TTC549 (cell line): ENCODE data around the gene TMEM163.
"Not testable (repeated sequence)": the region's sequence is repeated elsewhere in the genome, so short reads cannot be mapped to it uniquely, and the experiment has no call there.

Experiments used
- FAIRE-seq: peaks from 2 replicates; lab custom pipeline; 2012; peaks lifted over from hg19 to GRCh38; lab: Jason Lieb, UNC

The TMEM163 gene

DNA sequence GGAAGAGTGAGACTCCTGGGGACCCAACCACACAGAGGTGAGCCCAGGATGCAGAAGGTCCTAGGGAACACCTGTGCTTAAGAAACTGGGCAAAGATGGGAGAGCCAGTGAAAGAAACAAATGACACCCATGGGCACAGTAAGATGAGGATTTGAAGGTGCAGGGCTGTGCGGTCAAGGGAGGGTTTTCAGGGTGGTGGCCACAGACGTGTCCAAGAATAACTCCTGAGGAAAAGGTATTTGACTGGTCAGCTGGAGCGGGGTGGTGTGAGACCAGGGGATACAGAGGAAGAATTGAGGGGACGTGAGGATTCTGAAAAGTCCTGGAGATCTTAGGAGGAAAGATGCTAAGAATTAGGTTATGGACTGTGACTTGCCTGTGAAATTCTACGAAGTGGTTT, 142.9 kb downstream of the TMEM163 start:
- FAIRE-seq, result no peak

- FAIRE-seq, result no peak
Measured at GRCh38 chr2:134574611-134575330, 144.0 kb downstream of the TMEM163 start.

DNA sequence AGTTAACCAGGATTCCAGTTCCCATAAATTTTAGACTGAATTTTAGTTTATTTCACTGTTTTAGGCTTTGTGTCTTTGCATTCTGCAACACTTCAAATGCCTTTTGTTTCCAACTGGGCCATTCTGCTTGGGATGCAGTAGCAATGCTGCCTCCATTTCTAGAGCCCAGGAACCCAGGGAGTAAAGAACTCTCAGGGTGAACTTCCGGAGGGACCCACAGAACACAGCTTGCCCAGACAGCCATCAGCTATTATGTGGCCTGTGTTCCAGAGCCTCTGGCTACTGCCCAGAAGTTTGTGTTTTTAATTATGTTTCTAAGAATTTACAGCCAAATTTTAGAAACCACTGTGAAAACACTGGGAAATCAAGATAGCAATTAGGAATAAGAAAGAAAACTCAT, 145.1 kb downstream of the TMEM163 start:
- FAIRE-seq, result no peak

DNA sequence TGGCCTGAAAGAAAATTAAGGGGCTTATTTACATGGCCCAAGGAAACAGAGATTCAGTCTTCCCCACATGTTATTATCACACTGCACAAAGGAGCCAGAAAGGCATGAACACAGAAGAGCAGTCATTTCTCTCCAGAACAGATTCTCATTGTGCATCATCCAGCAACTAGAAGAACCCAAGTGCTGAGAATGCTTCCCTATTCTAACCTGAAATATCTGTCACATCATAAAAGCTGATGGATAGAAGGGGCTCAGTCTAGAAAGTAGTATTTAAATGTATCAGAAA, 145.8 kb downstream of the TMEM163 start:
- no peak for FAIRE-seq

DNA sequence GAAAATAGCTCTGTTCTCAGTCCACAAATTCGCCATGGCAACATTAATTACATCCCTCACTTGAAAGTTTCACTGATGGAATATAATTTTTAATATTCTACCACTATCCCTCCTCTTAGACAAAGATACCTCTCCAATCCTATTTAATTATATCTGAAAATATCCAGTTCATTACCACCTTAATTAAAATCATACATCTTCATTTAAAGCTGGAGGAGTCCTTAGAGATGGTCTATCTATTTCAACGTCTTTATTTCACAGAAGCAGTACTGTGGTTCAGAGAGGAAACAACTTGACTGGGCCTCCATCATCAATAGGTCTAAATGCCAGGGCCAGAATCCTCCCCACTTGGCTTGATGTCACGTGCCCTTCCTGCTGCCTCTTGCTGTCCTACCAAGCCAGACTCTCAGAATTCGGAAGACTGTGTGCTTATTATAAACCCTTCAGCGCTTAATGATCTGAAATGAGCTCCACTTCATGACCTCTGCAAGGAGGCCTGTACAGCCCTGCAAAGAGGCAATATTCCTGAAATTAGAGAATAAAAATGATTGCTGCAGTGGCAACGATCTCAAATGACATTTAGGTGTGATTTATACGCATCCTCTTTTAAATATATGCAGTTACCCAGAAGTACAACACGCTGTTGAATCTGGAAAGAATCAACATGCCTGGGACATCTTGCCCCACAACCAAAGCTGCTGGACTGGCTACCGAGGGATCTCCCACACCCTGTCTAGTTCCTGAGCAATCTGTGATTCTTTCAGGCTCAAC, 146.3 kb downstream of the TMEM163 start:
- no peak for FAIRE-seq

DNA sequence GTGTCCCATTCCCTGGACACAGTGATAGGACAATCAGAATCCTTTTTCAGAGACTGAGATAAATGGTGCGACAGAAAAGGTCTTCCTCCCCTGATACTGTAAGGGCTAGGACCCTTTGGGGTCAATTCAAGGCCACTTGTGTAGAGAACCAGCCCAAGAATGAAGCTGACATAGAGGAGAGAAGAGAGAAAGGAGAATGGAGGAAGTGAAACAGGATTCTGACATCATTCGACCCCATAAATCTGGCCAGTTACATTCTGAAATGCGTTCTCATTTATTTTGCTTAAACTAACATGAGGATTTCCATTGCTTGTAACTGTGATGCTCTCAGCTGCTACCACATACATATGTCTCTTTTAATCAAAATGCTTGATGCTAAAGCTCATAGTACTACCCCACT, 148.1 kb downstream of the TMEM163 start:
- FAIRE-seq, result no peak

- FAIRE-seq, result no peak
Measured at GRCh38 chr2:134568413-134568812, 150.4 kb downstream of the TMEM163 start.

DNA sequence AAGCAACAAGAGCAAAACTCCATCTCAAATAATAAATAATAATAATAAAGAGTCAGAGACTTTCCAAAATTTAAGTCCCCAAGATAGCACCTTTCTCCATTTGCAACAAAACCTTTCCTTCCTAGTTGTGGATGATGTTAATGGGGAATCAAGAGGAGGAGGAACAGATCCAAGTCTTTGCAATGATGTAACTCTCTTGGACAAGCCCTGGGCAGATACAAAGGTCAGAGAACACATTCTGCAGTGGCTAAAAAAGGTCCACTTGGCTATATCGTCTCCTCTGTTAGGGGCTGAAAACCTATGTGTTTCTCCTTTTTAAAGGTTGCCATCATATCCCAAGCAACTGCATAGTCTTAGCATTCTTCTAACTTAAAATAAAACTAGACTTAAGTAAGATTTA, 151.1 kb downstream of the TMEM163 start:
- FAIRE-seq, result no peak

GRCh38 chr2:134564955-134565354, 153.8 kb downstream of the TMEM163 start:
- FAIRE-seq, result not testable (repeated sequence)

GRCh38 chr2:134564549-134564948, 154.3 kb downstream of the TMEM163 start:
- no peak for FAIRE-seq

DNA sequence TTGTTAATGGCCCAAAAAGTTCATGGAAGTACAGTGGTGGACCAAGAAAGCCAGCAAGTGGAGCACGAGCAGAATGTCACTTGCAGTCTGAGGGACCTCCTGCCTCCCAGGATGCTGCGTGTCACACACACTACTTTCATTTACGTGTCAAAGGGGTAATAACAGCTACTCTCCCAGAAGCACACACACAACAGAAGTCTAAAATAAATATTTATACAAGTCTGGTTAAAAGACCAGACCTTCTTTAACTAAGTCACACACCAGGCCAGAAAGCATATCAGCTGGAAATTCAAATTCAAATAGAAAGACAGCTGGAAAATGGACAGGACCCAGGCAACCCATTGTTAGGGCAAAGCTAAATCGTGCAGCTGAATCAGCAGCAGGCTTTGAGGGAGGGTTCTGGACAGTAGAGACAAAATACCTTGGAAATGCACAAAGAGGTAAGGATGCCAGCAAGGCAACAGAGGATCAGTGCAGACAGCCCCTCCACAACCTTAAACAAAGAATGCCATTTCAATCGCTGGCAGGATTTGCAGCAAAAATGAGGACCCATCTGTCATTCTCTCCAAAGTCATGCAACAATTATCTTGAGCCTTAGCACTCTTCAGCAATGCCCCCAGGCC, 160.5 kb downstream of the TMEM163 start:
- no peak for FAIRE-seq

DNA sequence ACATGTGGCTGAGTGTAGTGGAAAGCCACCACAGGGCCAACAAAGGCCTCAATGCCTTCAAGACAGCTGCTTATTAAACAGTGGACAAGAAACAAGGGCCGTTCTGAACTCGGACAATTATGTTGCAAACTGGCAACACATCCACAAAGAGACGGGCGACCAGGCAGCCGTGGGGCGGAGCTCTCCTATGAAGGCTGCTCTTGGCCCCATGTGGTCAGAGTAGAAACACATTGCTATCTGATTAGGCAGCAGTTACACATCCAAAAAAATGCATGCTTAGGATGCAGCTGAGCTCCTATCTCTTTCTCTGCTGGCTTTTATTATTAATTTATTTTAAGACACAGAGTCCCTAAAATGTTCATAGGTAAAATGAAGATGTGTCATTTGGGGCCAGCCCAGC, 163.4 kb downstream of the TMEM163 start:
- no peak for FAIRE-seq

DNA sequence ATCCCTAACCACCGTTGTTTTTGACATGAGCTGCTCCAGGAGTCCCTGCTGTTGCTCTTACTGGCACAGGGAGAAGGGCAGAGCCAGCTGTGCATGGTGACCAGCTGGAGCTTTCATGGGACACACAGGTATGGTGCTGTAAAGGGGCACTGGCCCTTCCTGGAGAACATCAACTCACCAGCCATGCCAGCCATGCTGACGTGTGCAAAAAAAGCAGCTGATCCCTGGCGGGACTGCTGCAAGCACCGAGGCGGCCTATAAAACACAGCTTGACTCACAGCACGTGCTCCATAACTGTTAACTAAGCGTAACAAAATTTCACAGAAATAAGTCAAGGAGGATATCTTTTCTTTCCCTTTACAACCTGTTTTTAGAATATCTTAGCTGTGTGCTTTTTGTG, 165.1 kb downstream of the TMEM163 start:
- FAIRE-seq, result no peak

DNA sequence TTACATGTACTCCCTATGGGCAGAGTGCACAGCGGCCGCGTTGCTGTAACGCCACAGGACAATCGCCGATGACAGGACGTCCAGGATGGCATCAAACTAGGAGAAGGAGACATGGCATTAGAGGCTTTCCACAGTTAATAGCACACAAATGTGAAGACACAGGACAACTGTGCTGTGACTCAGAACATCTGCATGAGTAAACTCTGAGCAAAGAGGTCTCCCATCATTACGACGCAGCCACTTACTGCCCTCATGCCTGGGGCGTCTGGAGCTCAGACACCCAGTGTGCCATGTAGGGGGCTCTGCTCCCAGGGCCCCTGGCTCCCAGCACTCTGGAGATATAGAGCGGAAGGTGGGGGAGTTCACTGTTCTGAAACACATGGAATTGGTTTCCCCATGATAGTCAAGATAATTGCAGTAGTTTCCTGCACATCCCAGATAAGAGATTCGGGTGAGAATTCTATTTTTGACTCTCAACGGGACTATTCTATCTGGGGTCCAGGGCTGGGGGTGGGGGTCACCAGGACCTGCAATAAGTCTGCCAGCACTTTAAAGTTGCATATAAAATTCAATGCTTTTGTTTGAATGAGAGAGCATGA, 168.1 kb downstream of the TMEM163 start:
- no peak for FAIRE-seq

DNA sequence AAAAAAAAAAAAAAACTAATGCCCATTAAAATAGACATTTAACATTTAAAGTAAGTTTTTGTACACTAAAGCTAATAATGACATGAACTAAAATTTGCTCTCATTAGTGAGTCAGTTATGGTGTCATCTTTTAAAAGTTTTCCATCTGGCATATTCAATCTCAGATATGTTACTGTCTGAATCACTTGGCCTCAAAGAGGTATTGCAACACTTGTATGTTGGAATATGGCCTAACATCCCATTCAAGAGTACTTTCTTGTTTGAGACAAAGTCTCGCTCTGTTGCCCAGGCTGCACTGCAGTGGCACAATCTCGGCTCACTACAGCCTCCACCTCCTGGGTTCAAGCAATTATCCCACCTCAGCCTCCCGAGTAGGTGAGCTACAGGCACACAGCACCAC, 169.7 kb downstream of the TMEM163 start:
- FAIRE-seq, result peak; percentile 55

- FAIRE-seq, result no peak
Measured at GRCh38 chr2:134540990-134541389, 177.8 kb downstream of the TMEM163 start.

- FAIRE-seq, result no peak
Measured at GRCh38 chr2:134539981-134540380, 178.8 kb downstream of the TMEM163 start.

GRCh38 chr2:134537702-134538101, 181.1 kb downstream of the TMEM163 start:
- no peak for FAIRE-seq

- no peak for FAIRE-seq
Measured at GRCh38 chr2:134537121-134537520, 181.7 kb downstream of the TMEM163 start.

DNA sequence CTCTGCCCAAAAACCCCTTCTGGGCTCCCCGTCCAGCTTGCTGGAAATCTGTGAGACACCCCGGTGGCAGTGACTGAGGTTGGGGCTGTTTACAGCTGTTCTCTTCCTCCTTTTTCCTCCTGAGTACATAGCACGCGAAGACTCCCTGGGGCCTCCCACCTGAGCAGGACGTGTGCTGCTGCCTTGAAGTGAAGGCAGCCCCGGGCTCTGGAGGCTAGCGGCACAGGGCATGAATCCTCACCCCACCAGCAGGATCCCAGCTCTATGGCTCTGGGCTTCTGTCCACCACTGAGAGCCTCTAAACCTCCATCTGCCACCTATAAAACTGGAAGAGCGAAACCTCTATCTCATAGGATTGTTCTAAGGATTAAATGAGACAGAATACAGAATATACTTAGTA, 182.5 kb downstream of the TMEM163 start:
- no peak for FAIRE-seq

GRCh38 chr2:134532537-134532936, 186.3 kb downstream of the TMEM163 start:
- FAIRE-seq, result no peak

DNA sequence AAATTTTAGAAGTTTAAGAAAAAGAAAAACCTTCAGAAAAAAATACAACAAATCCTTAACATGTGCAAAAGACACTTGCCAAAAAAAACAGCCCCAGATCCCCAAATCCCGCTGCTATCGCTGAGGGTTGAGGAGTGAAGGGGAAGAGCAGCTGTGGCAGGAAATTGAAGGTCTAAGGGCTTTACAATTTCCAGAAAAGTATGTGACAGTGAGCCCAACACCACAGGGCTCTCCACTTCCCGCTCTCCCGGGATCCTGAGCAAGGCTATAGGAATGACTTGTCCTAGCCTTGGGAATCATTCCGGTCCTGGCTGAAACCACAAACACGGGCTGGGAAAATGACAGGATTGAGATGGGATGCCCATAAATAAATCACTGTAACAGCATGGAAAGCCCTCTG, 191.4 kb downstream of the TMEM163 start:
- no peak for FAIRE-seq
